NCI-H2196 (cell line): Measurements from ENCODE around the gene TRAFD1.

Source experiments
- DNase-seq: peaks from one replicate; lab custom pipeline; 2025; ENCODE audit not compliant: unreplicated experiment; lab: John Stamatoyannopoulos, UW

TRAFD1 gene

GRCh38 chr12:112115259-112116045 lies 9.9 kb upstream of the TRAFD1 start:
- DNase-seq = no peak

GRCh38 chr12:112116232-112117060 lies 8.9 kb upstream of the TRAFD1 start:
- DNase-seq = no peak

- no peak for DNase-seq
Measured at GRCh38 chr12:112117685-112118084, 7.7 kb upstream of the TRAFD1 start.

GRCh38 chr12:112121780-112122565 lies 3.4 kb upstream of the TRAFD1 start:
- DNase-seq = peak; percentile 77

- DNase-seq = no peak
Measured at GRCh38 chr12:112122823-112123690, 2.3 kb upstream of the TRAFD1 start.

- no peak for DNase-seq
Measured at GRCh38 chr12:112124918-112125249, 476 bp upstream of the TRAFD1 start.

- no peak for DNase-seq
Measured at GRCh38 chr12:112126000-112126438, 659 bp downstream of the TRAFD1 start.

- no peak for DNase-seq
Measured at GRCh38 chr12:112126911-112127310, 1.6 kb downstream of the TRAFD1 start.

GRCh38 chr12:112130441-112130998 lies 5.2 kb downstream of the TRAFD1 start:
- no peak for DNase-seq

GRCh38 chr12:112131686-112132085 lies 6.3 kb downstream of the TRAFD1 start:
- no peak for DNase-seq

GRCh38 chr12:112133418-112133817 lies 8.1 kb downstream of the TRAFD1 start:
- no peak for DNase-seq

GRCh38 chr12:112134731-112135130 lies 9.4 kb downstream of the TRAFD1 start:
- DNase-seq = no peak

- no peak for DNase-seq
Measured at GRCh38 chr12:112140728-112141127, 15.4 kb downstream of the TRAFD1 start.

GRCh38 chr12:112146123-112146522 lies 20.8 kb downstream of the TRAFD1 start:
- no peak for DNase-seq

- peak; percentile 19 for DNase-seq
Measured at GRCh38 chr12:112148031-112148513, 22.7 kb downstream of the TRAFD1 start.

GRCh38 chr12:112149596-112149995 lies 24.2 kb downstream of the TRAFD1 start:
- DNase-seq = no peak

GRCh38 chr12:112151766-112152541 lies 26.6 kb downstream of the TRAFD1 start:
- DNase-seq = no peak

- no peak for DNase-seq
Measured at GRCh38 chr12:112153181-112153892, 28.0 kb downstream of the TRAFD1 start.

GRCh38 chr12:112153893-112154219 lies 28.5 kb downstream of the TRAFD1 start:
- no peak for DNase-seq
